Left renal pelvis (tissue), 4 donors: Measurements from ENCODE around the gene KIT. TPM values are rescaled to one million over a fixed set of nuclear protein-coding genes. Genes with fewer than 3 reads are reported as not detected.

Experiments
- DNase-seq, 4 donors: peaks; one replicate each; pipeline ENCODE4 v3.0.0-alpha.2; 2013; ENCODE audit warnings: low read depth in 4 of 4, low spot score in 3 of 4
- polyA plus RNA-seq, 4 donors: library from polyadenylated mRNA; unstranded; fragments of 120-200 nt; gene quantifications; one replicate each; pipeline ENCODE4 v1.2.1, GENCODE V29; 2013; ENCODE audit not compliant: insufficient read length in 4 of 4

The KIT gene
- polyA plus RNA-seq, 4 donors: 8.7 to 19.7 (median 16.4) TPM

DNA sequence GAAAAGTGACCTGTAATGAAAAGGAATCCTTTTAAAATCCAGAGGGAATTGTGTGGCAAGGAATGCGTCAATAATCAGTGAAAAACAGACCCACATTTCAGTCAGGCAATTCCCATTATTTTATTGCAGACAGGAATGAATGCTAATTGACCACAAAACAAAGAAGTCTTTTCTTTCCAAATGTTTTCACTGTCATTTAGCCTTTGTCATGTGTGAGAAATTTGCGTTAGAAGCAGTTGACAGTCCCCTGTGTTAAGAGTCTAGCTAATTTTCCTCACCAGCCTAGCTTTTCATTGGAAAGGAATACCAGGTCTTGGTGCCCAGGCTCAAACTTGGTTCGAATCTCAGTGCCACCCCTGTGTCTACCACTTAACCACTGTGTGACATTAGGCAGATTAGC lies 83.4 kb downstream of the KIT start:
- DNase-seq: no peak

DNA sequence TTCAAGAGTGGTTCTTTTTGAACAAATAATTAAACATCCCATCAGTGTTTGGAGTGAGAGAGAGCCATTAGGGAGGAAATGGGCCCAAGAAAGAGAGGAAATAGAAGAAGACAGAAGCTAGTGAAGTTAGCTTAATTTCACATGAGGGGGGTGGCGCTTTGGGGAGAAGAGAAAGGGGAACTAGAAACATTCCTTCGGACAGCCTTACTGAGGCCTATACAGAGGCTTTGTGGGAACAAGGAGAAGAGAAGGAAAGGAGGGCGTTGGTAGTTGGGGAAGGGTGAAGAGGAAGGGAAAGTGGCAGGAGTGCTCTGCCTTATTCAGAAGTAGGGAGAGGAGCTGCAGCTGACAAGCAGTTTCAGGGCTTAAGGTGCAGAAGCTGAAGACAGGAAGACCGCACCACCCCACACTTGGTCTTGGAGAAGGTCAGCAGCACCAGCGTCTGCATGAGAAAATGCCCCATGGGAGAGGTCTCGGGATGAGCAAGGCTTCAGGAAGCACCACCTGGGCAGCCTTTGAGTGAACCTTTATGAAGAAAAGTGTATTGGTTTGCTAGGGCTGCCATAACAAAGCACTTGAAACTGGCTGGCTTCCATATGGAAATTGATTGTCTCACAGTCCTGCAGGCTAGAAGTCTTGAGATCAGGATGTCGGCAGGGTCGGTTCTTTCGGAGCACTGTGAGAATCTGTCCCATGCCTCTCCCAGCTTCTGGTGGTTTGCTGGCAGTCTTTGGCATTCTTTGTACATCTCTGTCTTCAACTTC lies 85.1 kb downstream of the KIT start:
- DNase-seq: no peak

DNA sequence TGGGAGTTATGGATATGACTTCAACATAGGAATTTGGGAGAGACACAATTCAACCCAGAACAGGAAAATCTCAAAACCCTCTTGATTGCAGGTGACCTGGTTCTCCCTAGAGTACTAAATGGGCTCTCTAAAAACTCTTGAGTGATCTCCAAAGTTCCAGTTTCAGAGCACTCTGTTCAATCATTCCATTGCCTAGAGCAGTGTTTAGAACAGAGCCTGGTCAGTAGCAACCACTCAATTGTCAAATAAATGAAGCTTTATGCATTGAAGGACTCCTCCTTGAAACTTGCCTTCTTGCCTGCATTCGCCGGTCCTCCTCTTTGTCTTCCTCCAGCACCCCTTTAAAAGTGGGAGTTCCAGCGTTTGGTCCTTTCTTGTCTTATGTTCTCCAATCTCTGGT lies 85.8 kb downstream of the KIT start:
- no peak for DNase-seq

DNA sequence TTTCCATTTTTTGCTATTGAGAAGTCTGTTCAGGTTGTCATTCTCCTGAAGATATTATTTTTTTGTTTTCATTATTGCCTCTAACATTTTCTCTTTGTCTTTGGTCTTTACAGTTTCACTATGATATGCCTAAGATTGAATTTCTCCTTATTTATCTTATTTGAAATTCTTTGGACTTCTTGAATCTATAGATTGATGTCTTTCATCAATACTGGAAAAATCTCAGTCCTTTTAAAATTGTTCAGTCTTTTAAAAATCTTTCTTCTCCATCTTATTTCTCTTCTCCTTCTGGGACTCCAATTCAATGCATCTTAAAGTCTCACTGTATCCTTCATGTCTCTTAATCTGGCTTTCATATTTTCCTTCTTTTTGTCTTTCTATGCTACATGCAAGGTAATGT lies 86.7 kb downstream of the KIT start:
- no peak for DNase-seq

DNA sequence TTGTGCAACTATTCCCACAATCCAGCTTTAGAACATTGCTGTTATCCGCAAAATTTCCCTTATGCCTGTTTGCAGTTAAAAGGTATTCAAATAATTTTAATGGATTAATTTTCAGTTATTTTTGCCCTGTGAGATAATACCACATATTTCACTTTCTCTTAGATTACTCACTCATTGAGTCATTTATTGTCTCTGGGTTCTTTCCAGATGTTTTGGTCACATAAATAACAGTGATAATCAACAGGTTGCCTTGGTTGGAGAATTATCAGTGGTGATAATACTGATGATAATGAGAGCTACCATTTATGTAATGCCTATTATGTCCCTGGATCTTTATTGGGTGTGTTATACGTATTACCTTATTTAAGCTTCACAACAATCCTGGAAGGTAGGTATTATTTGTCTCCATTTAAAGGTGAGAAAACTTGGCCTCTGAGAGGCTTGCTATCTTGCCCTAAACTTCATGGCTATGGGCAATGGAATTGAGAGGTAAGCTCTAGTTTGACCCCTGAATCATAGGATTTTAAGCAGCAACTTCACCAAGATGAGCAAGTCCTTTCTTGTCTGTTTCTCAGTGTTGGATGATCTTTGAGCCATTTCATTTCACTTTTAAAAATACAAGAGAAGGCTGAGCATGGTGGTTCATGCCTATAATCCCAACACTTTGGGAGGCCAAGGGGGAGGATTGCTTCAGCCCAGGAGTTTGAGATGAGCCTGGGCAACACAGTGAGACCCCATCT lies 87.4 kb downstream of the KIT start:
- no peak for DNase-seq

DNA sequence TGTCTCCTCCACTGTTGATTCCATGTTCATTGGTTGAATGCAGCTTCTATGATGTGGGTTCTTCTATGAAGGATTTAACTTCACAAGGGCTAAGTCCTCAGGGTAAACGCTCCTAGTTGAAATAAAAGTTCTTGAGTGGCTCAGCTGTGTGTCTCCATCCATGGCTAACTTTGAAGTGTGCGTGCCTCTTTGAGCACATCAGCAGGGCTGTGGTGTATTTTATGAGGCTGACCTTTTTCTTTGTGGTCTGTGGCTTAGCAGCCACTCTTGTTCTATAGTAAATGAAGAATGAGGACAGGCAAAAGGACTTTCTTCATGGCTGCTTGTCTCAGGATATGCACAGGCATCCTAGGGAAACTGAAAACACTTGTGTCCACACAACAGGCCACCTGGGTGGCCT lies 88.5 kb downstream of the KIT start:
- no peak for DNase-seq

DNA sequence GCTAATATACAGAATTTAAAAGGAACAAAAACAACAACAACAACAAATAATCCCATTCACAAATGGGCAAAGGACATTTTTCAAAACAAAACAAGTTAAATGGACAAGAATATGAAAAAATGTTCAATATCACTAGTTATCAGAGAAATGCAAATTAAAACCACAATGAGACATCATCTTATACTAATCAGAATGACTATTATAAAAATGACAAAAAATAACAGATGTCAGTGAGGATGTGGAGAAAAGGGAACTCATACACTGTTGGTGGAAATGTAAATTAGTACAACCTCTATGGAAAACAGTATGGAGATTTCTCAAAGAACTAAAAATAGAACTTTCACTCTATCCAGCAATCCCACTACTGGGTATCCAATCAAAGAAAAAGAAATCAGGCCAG lies 92.6 kb downstream of the KIT start:
- no peak for DNase-seq

DNA sequence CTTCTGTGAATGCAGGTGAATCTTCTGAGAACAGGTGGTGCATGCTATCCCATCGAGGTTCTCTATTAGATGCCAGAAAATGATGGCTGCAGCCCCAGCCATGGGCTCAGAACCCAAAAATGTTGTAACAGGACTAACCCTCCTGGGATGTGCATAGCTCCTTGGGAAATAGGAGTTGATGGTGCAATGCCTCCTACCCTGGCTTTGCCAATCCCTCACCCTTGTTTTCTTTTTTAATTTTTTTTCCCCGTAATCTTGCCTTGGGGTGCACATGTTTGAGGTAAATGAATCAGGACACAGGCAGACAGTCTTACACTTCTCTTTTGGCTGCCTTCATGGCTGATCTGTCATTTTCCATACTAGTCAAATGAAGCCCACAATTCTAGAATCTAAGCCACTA lies 96.6 kb downstream of the KIT start:
- no peak for DNase-seq

DNA sequence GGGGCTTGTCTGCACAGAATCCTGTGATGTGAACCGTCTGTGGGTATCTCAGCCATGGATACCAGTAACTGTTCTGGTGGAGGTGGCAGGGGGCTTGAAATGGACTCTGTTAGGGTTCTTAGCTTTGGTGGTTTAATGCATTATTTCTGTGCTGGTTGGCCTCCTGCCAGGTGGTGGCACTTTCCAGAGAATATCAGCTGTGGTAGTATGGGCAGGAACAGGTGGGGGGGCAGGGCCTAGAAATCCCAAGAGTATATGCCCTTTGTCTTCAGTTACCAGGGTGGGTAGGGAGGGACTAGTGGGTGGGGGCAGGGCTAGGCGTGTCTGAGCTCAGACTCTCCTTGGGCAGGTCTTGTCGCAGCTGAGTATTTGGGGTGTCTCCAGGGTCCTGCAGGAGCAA lies 106.7 kb downstream of the KIT start:
- DNase-seq: no peak

DNA sequence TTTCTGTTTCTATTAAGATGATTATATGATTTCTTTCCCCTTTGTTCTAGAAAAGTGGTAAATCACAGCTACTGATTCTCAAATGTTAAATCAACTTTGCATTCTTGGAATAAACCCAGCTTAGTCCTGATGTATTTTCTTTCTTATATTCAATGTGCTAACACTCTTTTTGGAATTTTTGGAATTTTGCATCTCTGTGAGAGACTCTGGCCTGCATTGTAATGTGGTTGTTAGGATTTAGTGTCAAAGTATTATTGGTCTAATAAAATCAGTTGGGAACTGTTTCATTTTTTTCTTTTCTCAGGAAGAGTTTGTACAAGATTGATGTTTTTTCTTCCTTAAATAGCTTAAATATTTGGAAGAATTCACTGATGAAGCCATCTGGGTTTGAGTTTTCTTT lies 109.6 kb downstream of the KIT start:
- no peak for DNase-seq

DNA sequence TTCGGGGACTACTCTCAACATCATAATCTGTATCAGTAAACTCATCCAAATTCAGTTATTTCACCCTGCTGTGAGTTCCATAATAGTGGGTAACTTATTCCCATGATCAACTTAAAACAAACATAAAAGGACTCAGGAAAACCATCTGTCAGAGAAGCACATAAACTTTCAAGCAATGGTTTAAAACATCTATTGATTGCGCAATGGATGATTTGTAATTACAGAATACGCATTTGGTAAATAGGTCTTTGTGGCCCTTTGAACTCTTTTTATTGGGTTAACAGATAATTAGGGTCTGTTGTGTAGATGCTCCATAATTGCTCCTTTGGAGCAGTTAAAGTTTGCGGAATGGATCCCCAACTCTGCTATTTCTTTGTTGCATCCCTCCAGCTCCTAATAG lies 115.3 kb downstream of the KIT start:
- no peak for DNase-seq

DNA sequence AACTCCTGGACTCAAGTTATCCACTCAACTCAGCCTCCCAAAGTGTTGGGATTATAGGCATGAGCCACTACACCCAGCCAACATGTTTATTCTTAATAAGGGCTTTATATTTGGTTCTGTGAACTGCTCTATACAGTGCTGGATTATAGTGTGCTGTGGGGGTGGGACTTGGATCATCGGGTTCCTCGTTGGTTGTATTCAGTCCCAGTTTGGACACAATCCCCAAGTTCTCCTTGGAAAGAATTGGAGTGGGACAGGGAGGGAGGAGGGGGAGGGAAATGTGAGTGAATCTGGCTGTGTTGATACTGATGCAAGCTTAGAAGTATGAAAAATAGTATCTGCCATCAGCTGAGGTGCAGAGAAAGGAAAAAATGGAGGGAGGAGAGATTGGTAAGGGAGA lies 121.3 kb downstream of the KIT start:
- no peak for DNase-seq

DNA sequence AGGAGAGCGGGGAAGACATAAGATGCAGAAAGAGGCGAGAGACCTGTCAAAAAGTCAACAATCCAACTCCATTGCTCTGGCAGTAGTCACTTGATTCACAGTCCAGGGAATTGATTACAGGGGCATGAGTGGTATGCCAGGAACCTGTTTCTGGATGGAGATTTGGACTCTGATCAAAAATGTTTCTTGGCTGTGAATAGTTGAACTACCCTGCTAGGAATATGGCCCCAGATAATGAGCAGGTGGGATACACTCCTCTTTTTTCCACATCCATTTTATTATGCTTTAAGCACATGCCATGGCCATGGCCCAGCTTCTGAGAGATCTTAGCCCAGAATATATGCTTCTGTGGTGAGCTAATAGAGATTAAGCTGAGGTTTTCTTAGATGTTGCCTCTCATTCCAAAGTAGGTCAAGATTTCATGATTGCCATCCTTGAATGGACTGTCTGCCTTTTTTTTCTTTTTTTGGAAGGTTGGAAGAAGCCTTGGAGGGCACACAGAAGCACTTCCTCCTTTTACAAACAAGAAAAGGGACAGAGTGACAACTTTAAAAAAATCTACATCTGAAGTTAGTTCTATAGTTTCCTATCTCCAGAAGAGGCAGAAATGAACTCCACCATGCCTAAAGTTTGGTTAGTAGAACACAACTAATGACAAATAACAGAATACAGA lies 121.9 kb downstream of the KIT start:
- no peak for DNase-seq

DNA sequence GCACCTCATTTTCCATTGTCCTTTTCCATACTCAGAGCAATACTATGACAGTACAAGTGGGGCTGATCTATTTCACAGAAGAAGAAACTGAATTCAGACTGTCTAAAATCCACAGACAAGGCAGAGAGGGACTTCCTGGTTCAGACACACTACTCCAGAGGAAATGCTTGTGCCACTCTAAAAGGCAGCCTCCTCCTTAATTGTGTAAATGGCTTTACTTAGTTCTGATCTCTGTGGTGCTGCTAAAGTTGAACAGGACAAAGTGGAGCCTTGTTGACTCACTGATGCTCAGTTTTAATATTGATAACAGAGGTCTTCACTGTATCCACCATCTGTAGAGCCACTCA lies 122.4 kb downstream of the KIT start:
- no peak for DNase-seq

DNA sequence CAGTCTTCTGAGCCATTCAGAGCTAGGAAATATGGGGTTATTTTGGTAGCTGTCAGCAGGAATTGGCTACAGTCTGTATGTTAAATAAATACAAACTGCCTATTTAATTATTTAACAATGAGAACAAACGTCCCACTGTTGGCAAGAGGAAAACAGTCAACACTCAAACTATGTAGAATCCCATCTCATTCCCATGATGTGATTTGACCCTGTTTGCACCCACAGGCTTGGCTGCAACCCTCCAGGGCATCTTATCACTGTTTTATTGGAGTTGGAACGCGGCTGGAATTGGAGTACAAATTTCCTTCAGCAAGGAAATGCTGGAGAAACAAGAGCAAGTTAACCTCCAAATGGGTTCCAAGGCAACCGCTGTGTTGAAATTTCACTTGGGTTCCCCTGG lies 124.0 kb downstream of the KIT start:
- DNase-seq: peak in 1 of 4 donors; percentile 19

DNA sequence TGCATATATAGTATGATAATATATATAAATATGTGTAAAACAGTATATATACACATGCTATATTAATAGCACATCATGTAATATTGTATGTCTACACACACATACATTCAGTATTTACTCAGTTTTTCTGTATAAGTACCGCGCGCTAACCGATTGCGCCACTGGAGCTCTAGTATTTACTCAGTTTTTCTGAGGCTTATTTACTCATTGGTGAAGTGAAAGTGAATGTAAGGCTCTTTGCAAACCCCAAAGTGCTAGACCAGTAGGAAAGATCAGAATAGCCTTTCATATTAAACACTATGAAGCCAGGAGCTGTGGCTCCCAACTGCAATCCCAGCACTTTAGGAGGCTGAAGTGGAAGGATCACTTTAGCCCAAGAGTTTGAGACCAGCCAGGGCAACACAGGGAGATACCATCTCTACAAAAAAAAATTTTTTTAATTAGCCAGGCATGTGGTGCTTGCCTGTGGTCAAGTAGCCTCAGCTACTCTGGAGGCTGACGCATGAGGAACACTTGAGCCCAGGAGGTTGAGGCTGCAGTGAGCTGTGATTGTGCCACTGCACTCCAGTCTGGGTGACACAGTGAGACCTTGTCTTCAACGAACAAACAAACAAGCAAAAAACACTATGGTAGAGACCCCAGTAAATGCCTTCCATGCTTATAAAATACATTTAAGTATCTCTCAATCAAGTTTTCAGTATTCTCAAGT lies 125.8 kb downstream of the KIT start:
- no peak for DNase-seq

DNA sequence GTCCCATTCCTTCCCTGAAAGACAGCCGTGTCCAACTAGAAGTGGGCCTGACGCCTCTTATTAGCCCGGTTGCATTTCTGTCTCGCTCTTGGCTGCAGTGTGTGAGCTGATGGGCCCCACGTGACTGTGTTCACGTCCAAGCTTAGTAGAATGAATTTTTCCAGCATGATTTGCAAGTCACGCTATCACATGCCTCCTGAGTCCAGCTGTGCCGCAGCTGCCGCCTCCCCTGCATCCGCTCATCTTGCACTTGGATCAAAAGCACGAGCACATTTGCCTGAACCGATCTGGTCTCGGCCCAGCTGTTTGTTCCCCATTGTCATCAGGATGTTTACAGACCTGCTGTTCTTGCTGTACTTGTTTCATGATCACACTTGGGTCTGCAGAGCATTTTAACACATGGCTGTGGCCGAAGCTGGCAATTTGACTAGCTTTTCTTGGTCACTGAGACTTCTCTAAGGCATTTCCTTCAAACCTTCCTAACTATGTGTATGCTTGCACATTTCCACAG lies 126.5 kb downstream of the KIT start:
- peak; percentile 60 to 73 (median 65) for DNase-seq
